Measurements from ENCODE around the gene RTF2.

- no peak for TF ChIP-seq EZH2 (IDR thresholded peaks at IDR 0.05; ENCODE audit: borderline replicate concordance)
- TF ChIP-seq CTCF (IDR thresholded peaks at IDR 0.05; ENCODE audit: poor library complexity) = no peak
Observed at GRCh38 chr20:56540415-56540814, 72.0 kb downstream of the RTF2 start.

Data from hepatocyte (in vitro differentiated cells).